Measurements from ENCODE around the gene HUS1. TPM values are rescaled to one million over a fixed set of nuclear protein-coding genes. Genes with fewer than 3 reads are reported as not detected.
"Not testable (repeated sequence)": the region's sequence is repeated elsewhere in the genome, so short reads cannot be mapped to it uniquely, and the experiment has no call there.

The HUS1 gene
- polyA plus RNA-seq, 3 donors = 17.0 to 24.5 (median 19.0) TPM

- no peak for DNase-seq (ENCODE audit: extremely low read depth in 1 of 11, low read depth in 9 of 11, low spot score in 4 of 11)
Observed at GRCh38 chr7:47950714-47951113, 28.7 kb downstream of the HUS1 start.

- no peak for DNase-seq (ENCODE audit: extremely low read depth in 1 of 11, low read depth in 9 of 11, low spot score in 4 of 11)
Observed at GRCh38 chr7:47949703-47950102, 29.7 kb downstream of the HUS1 start.

- no peak for DNase-seq (ENCODE audit: extremely low read depth in 1 of 11, low read depth in 9 of 11, low spot score in 4 of 11)
Observed at GRCh38 chr7:47948141-47948790, 31.1 kb downstream of the HUS1 start, which contains the start of gene PKD1L1. PKD1L1 (minus strand) TSS chr7:47948466; CDS start chr7:47948440, 26 bp downstream.

GRCh38 chr7:47947355-47947749, 32.1 kb downstream of the HUS1 start:
- DNase-seq (ENCODE audit: extremely low read depth in 1 of 11, low read depth in 9 of 11, low spot score in 4 of 11) = no peak

GRCh38 chr7:47946581-47947354, 32.6 kb downstream of the HUS1 start:
- DNase-seq (ENCODE audit: extremely low read depth in 1 of 11, low read depth in 9 of 11, low spot score in 4 of 11) = no peak

- DNase-seq (ENCODE audit: extremely low read depth in 1 of 11, low read depth in 9 of 11, low spot score in 4 of 11) = peak in 10 of 11 donors; percentile 24 to 69 (median 46)
Observed at GRCh38 chr7:47945261-47946015, 34.0 kb downstream of the HUS1 start.

GRCh38 chr7:47944536-47945260, 34.7 kb downstream of the HUS1 start:
- DNase-seq (ENCODE audit: extremely low read depth in 1 of 11, low read depth in 9 of 11, low spot score in 4 of 11) = no peak

- DNase-seq (ENCODE audit: extremely low read depth in 1 of 11, low read depth in 9 of 11, low spot score in 4 of 11) = no peak
Observed at GRCh38 chr7:47943676-47944474, 35.5 kb downstream of the HUS1 start.

GRCh38 chr7:47942651-47943050, 36.8 kb downstream of the HUS1 start:
- not testable (repeated sequence) for DNase-seq (ENCODE audit: extremely low read depth in 1 of 11, low read depth in 9 of 11, low spot score in 4 of 11)

GRCh38 chr7:47942132-47942531, 37.3 kb downstream of the HUS1 start:
- no peak for DNase-seq (ENCODE audit: extremely low read depth in 1 of 11, low read depth in 9 of 11, low spot score in 4 of 11)

- no peak for DNase-seq (ENCODE audit: extremely low read depth in 1 of 11, low read depth in 9 of 11, low spot score in 4 of 11)
Observed at GRCh38 chr7:47941136-47941844, 38.1 kb downstream of the HUS1 start.

- no peak for DNase-seq (ENCODE audit: extremely low read depth in 1 of 11, low read depth in 9 of 11, low spot score in 4 of 11)
Observed at GRCh38 chr7:47940088-47941013, 39.1 kb downstream of the HUS1 start.

- DNase-seq (ENCODE audit: extremely low read depth in 1 of 11, low read depth in 9 of 11, low spot score in 4 of 11) = no peak
Observed at GRCh38 chr7:47939425-47940036, 39.9 kb downstream of the HUS1 start.

GRCh38 chr7:47938574-47939165, 40.7 kb downstream of the HUS1 start:
- no peak for DNase-seq (ENCODE audit: extremely low read depth in 1 of 11, low read depth in 9 of 11, low spot score in 4 of 11)

- DNase-seq (ENCODE audit: extremely low read depth in 1 of 11, low read depth in 9 of 11, low spot score in 4 of 11) = no peak
Observed at GRCh38 chr7:47937711-47938573, 41.5 kb downstream of the HUS1 start.
